G401 (cell line): ENCODE data around the gene TNNC2. TPM values are rescaled to one million over a fixed set of nuclear protein-coding genes. Genes with fewer than 3 reads are reported as not detected.
"Not testable (repeated sequence)": the region's sequence is repeated elsewhere in the genome, so short reads cannot be mapped to it uniquely, and the experiment has no call there.

ENCODE experiments used
- DNase-seq: peaks from one replicate; pipeline ENCODE4 v3.0.0-alpha.2; 2015; ENCODE audit warnings: low spot score
- in situ Hi-C: cut with HindIII; loops from 2 replicates; pipeline ENCODE4 v1.10.0; 2016; ENCODE audit warnings: low sequenced_read_pairs, mixed read lengths
- total RNA-seq: library from RNA; depleted of rRNA; stranded (reverse); fragments of >200 nt; shearing (Covaris generic); gene quantifications from 2 replicates; pipeline ENCODE4 v1.2.3, GENCODE V29; 2014

TNNC2 gene
- total RNA-seq, 1 experiment from 2014 or later: 1.3 TPM

DNA sequence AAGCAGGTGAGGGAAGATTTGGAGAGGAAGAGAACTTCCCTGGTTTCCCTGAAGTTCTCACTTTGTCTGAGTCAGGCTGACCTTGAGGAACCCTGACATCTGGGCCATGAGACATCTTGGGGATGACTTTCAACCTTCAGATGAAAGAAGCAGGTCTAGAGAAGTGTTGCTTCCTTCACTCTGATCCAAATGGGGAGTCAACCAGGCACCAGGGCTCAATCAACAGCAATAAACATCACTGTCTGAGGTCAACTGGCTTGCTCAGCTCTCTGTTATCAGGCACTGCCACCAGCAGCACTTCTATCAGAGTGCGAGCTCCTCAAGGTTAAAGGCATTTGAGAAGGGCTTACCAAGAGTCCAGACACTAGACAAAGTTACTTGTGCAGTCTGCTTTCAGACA, 23.8 kb upstream of the TNNC2 start:
- DNase-seq: no peak
- in situ Hi-C loops: no loop called here

DNA sequence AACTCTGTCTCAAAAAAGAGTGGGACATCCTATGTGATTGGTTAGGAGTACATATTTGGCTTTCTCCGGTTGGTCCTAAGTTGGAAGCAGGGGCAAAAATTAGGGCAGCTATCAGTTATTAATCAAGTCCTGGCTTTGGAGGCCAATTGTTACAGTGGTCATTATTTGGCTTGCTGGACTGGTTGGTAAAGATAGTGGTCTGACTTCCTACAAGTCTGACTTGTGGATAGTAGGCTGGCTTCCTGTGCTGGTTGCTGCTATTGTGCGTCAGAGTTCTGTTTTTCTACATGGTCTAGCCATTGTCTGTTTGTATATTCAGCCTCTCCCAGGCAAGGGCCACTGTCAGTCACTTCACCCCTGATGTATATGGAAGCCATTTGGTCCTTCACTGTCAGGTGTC, 23.1 kb upstream of the TNNC2 start:
- in situ Hi-C loops: no loop called here
- DNase-seq: no peak

DNA sequence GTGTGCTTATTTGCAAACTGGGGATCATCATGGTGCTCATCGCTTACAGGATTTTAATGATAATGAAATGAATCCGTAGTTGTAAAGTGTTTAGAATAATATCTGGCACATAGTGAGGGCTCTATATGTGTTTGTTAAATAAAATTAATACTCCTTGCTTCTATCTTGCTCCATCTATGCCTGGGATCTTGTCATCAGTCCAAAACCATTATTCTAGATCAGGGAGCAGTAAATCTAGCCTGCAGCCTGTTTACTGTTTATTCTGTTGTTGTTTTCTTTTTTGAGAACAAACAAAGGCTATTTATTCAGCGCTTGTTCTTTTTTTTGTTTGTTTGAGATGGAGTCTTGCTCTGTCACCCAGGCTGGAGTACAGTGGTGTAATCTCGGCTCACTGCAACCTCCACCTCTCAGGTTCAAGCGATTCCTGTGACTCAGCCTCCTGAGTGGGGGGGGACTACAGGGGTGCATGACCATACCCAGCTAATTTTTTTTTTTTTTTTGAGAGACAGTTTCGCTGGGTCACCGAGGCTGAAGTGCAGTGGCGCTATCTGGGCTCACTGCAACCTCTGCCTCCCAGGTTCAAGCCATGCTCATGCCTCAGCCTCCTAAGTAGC, 22.0 kb upstream of the TNNC2 start:
- in situ Hi-C loops: no loop called here
- no peak for DNase-seq

DNA sequence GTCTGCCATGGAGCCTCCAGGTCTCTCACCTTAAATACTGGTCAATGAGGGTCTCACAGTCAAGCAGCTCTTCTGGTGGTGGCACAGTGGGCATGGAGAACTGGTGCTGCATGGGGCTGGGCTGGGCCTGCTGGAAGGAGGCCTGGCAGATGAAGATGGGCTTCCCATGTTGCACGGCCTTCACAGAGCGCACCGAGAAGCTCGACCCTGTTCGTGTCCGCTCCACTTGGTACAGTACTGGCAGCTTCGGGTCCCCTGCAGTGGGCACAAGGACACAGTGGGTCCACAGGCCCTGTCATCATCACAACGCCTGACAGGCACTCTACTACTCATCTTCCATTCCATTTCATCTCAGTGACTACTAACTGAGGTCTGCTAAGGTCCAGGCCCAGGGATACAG, 21.3 kb upstream of the TNNC2 start:
- no peak for DNase-seq
- in situ Hi-C loops: no loop called here

DNA sequence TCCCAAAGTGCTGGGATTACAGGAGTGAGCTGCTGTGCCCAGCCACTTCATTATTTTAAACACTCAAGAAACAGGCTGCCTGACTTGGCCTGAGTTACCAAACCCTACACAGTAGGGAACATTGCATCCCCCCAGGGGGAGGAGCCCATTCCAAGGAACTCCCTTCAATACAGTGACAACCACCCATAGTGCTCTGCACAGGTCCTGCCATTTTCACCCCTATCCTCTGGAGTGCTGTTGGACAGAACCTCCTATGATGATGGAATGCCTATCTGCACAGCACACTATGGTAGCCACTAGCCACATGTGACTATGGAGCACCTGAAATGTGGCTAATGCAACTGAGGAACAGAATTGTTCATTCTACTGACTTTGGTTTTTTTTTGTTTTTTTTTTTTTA, 18.3 kb upstream of the TNNC2 start:
- in situ Hi-C loops: no loop called here
- DNase-seq: no peak

DNA sequence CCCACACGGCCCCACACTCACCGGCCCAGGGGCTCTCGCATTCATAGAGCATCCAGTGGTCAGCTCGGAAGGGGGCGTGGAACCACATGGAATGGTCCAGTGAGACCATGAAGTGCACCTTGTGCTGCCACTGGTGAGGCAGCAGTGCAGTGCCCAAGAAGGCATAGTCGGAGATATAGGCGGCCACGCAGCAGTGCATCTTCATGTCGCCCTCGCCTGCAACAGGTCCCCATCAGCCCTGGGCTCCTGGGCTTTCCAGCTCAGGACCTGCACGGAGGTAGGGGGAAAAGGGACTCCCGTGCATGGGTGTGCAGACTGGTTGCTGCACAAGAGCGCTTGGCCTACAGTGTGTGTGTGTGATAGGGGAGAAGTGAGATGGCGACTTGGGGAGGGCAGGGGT, 16.4 kb upstream of the TNNC2 start:
- no peak for DNase-seq
- in situ Hi-C loops: no loop called here

DNA sequence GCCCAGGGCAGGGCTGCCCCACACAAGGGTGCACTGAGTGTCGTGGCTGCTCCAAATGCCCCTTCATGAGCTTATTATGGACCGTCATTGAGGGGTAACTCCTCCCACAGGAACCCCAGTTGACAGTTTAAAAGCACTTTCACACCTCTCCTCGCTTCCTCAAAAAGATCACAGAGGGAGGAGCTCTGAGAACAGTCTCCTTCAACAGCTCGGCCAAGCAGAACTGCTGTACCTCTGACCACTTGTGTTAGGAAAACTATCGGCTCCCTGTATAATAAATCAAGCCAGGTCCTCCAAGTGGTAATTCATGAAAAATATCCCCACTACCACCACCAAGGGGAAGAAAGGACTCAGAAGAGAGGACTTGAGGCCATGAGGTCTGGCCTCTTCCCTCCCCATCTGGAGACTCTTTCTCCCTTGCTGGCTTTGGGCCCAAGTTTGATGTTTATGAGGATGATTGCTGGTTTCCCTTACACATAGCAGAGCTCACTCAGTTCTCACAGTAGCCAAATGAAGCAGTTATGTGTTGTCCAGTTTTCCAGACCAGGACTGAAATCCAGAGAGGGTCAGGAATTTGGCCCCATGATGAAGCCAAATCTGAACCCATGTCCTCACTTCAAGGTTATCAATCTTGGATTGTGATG, 15.2 kb upstream of the TNNC2 start:
- in situ Hi-C loops: no loop called here
- no peak for DNase-seq

DNA sequence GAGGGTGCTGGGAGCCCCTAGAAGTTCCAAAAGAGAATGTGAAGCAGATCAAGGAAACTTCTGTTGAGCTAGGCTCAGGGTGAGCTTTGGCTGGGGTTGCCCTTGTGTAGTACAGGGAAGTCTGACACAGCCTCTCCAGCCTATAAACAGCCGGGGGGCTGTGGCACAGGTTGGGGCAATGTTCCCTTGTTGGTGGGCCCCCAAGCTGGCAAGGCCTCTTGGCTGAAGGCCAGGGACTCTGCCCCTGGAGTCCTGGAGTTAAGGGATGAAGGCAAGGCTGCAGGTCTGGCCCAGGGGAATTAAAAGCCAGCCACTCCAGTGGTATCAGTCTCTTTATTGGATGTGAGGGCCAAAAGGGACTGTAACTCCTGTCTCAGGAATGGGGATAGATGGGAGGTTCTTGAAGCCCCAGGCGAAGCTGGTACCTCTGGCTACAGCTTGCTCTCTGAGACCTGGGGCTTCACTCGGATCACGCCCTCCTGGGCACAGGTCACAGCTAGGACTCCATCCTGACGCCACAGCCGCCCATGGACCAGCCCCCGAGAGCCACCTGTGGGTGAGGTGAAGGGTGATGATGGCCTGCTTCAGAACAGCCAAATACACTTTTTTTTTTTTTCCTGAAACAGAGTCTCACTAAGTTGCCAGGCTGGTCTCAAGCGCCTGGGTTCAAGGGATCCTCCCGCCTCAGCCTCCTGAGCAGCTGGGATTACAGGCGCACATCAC, 14.5 kb upstream of the TNNC2 start:
- DNase-seq: no peak
- in situ Hi-C loops: no loop called here

DNA sequence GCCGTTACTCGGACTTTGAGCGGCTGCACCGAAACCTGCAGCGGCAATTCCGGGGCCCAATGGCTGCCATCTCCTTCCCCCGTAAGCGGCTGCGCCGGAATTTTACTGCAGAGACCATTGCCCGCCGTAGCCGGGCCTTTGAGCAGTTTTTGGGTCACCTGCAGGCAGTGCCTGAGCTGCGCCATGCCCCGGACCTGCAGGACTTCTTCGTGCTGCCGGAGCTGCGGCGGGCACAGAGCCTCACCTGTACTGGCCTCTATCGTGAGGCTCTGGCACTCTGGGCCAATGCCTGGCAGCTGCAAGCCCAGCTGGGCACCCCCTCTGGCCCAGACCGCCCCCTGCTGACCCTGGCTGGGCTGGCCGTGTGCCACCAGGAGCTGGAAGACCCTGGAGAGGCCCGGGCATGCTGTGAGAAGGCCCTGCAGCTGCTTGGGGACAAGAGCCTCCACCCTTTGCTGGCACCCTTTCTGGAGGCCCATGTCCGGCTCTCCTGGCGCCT, 13.6 kb upstream of the TNNC2 start:
- in situ Hi-C loops: no loop called here

DNA sequence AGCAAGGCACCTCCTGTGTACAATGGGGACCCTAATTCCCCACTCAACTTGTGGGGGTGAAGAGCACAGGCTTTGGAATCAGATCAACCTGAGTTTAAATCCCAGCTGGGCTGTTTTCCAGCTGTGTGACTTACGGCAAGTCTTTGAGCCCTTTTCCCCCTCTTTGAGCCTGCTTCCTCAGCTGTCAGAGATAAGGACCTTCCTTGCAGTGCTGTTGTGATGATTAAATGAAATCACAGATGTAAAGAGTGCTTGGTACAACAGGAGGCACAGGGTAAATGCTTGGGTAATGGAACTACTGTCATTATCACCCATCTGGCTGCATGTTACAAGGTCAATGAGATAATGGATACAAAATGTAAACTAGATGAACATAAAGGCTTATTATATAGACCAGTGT, 9.7 kb upstream of the TNNC2 start:
- DNase-seq: no peak
- in situ Hi-C loops: no loop called here

More for the DNA sequence above, 13.6 kb upstream of the TNNC2 start:
- no peak for DNase-seq

DNA sequence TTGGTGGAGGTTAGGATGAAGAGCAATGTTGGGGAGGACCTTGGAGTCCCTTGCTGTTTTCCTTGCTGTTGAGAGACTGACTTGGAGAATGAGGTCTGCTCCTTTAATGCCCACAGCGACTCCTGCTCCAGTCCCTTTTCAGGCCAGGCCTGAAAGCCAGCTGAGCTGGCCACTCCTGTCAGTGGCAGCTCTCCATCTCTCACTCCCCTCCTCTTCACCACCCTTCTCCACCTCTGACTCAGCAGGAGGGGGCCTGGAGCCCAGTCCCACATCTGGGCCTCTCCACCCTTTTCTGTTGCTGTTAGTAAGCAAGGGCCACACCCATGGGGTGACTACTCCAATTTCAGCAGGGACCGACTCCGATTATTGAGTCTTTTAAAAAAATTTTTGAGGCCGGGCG, 8.7 kb upstream of the TNNC2 start:
- DNase-seq: no peak
- in situ Hi-C loops: no loop called here

DNA sequence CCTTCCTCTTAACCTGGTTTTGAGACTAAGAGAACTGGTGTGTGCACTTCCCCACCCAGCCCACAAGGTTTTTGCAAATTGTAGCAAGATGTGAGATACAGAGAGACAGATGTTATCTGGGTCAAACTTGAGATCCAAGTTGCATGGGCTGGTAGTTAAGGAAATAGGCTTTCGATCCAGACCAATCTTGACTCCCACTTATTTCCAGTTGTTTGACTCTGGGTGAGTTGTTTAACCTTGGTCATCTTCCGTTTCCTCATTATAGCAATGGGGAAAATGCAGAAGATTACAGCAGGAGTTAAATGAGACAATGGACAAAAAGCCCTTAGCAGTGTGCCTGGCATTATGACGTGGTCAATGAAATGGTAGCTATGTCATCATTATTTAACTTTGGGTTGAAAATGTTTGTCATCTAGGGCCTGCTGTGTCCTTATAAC, 8.2 kb upstream of the TNNC2 start:
- DNase-seq: no peak
- in situ Hi-C loops: no loop called here

DNA sequence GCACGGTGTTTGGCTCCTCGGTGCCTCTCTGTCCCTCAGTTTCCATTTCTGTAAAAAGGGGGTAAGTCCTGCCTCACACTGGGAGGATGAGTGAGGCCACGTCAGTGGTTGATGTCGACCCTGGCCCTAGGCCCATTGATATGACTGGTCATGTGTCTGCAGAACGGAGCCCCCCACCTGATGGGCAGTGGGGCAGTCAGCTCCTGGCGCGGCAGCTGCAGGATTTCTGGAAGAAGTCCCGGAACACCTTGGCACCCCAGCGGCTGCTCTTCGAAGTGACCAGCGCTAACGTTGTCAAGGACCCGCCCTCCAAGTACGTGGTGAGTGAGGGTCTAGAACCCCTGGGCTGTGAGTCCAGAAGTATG, 7.7 kb upstream of the TNNC2 start:
- no peak for DNase-seq
- in situ Hi-C loops: no loop called here

DNA sequence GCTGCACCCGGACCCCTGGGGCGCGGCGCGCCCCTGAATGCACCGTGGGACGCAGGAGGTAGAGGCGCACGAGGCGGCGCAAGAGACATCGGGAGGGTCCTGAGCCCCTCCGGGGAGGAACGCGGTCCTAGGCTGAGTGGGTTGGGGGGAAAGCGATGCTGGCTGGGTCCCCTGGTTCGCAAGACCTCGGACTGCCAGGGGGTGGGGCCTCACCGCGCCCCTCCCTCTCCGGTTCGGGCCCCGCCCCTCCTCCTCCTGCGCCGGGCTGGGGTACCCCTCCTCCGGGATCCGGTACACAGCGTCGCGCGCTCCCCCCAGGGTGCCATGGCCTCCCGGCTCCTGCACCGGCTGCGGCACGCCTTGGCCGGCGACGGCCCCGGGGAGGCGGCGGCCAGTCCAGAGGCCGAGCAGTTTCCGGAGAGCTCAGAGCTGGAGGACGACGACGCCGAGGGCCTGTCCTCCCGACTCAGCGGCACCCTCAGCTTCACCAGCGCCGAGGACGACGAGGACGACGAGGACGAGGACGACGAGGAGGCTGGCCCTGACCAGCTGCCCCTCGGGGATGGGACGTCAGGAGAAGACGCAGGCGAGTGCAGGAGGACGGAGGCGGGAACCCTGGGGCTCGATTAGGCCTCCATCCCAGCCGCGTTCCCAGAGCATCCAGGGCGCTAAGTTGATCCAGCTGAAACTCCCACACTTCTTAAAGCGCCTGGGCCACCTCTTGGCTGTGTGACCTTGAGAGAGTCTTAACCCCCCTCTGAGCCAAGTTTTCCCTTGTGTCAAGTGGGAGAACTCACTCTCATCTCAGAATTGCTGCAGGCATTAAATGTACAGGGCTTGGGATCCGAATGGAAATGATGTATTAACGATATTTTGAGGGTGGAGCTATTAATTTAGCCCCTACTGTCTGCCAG, 7.0 kb upstream of the TNNC2 start:
- DNase-seq: peak; percentile 79
- in situ Hi-C loops: no loop called here

DNA sequence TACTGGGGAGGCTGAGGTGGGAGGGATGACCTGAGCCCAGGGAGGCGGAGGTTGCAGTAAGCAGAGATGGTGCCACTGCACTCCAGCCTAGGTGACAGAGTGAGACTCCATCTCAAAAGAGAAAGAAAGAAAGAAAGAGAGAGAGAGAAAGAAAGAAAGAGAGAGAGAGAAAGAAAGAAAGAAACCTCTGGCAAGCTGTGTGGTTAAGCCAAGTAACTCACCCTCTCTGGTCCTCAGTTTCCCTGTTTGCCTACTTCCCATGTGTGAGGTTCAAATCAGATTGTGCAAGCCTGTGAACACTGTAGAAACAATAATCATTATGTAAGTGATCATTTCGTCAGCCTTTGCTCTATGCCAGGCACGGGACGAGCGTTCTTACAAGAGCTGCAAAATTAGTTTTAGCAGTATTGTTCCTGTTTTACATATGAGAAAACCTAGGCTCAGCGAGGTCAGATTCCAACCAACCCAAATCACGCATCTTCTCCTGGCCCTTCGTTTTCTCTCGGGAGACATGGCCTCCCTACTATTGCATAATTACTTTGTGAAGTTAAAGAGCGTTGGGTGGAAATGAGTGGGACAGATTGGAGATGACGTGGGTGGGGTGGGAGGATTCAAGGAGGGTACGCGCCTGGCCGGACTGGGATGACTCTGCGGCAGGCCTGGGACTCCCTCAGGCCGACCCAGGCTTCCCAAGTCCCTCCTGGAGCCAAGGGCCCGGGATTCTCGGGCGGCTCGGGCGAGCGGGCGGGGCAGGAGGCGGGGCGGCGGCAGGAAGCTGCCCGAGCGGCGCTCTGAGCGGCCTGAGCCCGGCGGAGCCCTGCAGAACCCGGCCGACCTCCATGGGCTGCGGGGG, 6.1 kb upstream of the TNNC2 start, which contains the start of gene SNX21:
Gene SNX21 (plus strand): TSS at position 770 of the 853 bp plus-strand sequence. CDS start 121 bp downstream, outside the sequence.
- in situ Hi-C loops: no loop called here
- peak; percentile 82 for DNase-seq

DNA sequence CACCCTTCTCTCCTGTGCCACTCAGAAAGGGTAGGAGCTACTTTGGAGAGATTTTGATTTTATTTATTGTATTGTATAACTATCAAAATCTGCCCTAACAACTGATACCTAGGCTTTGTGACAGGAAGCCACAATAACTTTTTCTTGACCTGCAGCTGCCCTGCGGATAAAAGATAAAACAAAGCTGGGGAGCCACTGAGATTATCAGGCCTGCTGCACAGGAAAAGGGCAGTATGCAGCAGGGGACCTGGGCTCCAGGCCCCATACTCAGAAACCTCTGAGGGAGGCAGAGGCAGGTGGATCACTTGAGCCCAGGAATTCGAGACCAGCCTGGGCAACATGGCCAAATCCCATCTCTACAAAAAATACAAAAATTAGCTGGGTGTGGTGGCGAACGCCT, 5.5 kb upstream of the TNNC2 start:
- in situ Hi-C loops: no loop called here
- no peak for DNase-seq

DNA sequence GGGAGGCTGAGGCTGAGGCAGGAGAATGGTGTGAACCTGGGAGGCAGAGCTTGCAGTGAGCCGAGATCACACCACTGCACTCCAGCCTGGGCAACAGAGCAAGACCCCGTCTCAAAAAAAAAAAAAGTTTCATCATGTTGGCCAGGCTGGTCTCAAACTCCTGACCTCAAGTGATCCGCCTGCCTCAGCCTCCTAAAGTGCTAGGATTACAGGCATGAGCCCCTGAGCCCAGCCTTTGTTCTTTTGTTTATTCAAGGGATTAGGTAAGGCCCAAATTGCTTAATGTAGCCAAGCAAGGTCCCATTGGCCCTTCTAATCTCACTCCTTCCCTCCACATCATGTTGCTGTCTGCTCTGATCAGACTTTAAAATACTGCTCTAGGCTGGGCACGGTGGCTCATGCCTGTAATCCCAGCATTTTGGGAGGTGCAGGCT, 2.6 kb upstream of the TNNC2 start:
- in situ Hi-C loops, DNase-seq: not testable (repeated sequence)

DNA sequence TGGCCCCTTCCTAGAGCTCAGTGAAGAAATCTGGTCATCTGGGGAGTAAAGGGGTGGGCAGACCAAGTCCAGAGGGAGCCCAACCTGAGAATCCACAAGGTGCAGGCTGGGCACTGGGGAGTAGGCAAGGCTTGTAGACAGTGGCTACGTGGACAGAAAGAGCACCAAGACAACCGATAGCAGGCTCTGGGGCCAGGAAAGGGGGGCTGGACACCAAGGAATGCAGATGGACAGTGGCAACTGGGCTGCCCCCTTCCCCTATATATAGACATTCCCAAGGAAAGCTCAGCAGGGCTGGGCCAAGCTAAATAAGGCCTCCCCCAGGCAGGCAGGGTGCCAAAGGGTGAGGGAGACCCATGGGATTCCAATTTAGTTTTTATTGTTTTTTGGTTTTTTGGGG, 1.5 kb upstream of the TNNC2 start:
- no peak for DNase-seq
- in situ Hi-C loops: no loop called here

DNA sequence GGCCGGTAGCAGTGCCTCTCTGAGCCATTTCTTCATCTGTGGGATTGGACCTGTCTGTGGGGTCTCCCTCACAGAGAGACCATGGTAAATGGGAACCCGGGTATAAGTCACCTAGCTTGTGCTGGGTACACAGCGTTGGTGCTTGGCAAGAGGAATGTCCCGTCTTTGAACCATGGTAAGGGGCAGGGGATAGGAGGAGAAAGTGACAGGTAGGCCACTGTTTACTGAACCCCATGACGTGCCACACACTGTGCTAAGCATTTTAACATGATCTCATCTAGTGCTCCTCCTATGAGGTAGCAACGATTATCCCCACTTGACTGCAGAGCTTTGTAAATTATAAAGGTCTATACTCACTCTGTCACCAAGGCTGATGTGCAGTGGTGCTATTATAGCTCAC, 600 bp upstream of the TNNC2 start:
- DNase-seq: no peak
- in situ Hi-C loops: no loop called here
